H1 (cell line): ENCODE data around the gene ZNF470. TPM values are rescaled to one million over a fixed set of nuclear protein-coding genes. Genes with fewer than 3 reads are reported as not detected.

Experiments
- CTCF ChIA-PET: fragments of 300-600 bp; sonication (Branson Sonifier 250); formaldehyde crosslinking; loops from one replicate; lab custom pipeline; 2021; ENCODE audit not compliant: partially characterized antibody; lab: Charles Lee
- POLR2A ChIA-PET: fragments of 300-600 bp; sonication (Branson Sonifier 250); formaldehyde crosslinking; loops from one replicate; lab custom pipeline; 2021; ENCODE audit warnings: inconsistent platforms; ENCODE audit not compliant: partially characterized antibody; lab: Charles Lee
- DNase-seq, 2 experiments: peaks; one replicate each; pipeline versions ENCODE4 v3.0.0 to v3.0.0-alpha.2; 2010 to 2022; ENCODE audit warnings: low spot score in 2 of 2, low read depth in 1 of 2, mixed read lengths in 1 of 2
- FAIRE-seq: peaks from 2 replicates; lab custom pipeline; 2011; peaks lifted over from hg19 to GRCh38; lab: Jason Lieb, UNC
- H2AFZ ChIP-seq: 2 replicates; pipeline ENCODE4 v1.8.1; 2012; ENCODE audit warnings: low read length, inconsistent platforms
- H2AK5ac ChIP-seq: 2 replicates; pipeline ENCODE4 v1.6.1; 2013; ENCODE audit warnings: low read depth, low read length
- H2BK120ac ChIP-seq: replicated peaks from 2 replicates; pipeline ENCODE3; 2013; ENCODE audit warnings: low read depth, low read length, inconsistent platforms
- H2BK12ac ChIP-seq: 2 replicates; pipeline ENCODE4 v1.6.1; 2013; ENCODE audit warnings: low read depth, low read length
- H2BK15ac ChIP-seq: 2 replicates; pipeline ENCODE4 v1.6.1; 2013; ENCODE audit warnings: low read length
- H2BK20ac ChIP-seq: 2 replicates; pipeline ENCODE4 v1.6.1; 2013; ENCODE audit warnings: low read length
- H2BK5ac ChIP-seq: 2 replicates; pipeline ENCODE4 v1.6.1; 2013; ENCODE audit warnings: low read depth, low read length
- H3K14ac ChIP-seq: 2 replicates; pipeline ENCODE4 v1.6.1; 2013; ENCODE audit warnings: inconsistent platforms; ENCODE audit not compliant: insufficient read length
- H3K18ac ChIP-seq: 2 replicates; pipeline ENCODE4 v1.6.1; 2013; ENCODE audit warnings: low read length; ENCODE audit errors: extremely low read depth
- H3K23ac ChIP-seq: 2 replicates; pipeline ENCODE4 v1.6.1; 2013; ENCODE audit warnings: inconsistent platforms; ENCODE audit not compliant: insufficient read length
- H3K23me2 ChIP-seq: 2 replicates; pipeline ENCODE4 v1.6.1; 2013; ENCODE audit warnings: low read depth, low read length
- H3K27ac ChIP-seq: 2 replicates; pipeline ENCODE4 v1.6.1; 2011; ENCODE audit warnings: low read depth, low read length, inconsistent platforms
- H3K27me3 ChIP-seq, 4 experiments: replicated peaks in 1 of 4; 1 replicate in 1 of 4; 2 replicates in 3 of 4; pipeline versions ENCODE4 v1.6.1 to v1.8.1; 2011 to 2013; ENCODE audit warnings: low read length in 3 of 4, mild to moderate bottlenecking in 3 of 4, inconsistent platforms in 2 of 4, mixed read lengths in 2 of 4, moderate library complexity in 1 of 4; ENCODE audit not compliant: control insufficient read depth in 3 of 4, insufficient read depth in 3 of 4; ENCODE audit errors: extremely low read depth in 1 of 4
- H3K36me3 ChIP-seq, 4 experiments: 2 replicates each; pipeline versions ENCODE4 v1.6.1 to v1.8.1; 2011 to 2013; ENCODE audit warnings: mild to moderate bottlenecking in 4 of 4, low read length in 3 of 4, moderate library complexity in 2 of 4, control low read depth in 1 of 4, inconsistent platforms in 1 of 4; ENCODE audit not compliant: insufficient read depth in 4 of 4, control insufficient read depth in 2 of 4
- H3K4ac ChIP-seq: replicated peaks from 2 replicates; pipeline ENCODE3; 2013; ENCODE audit warnings: low read length, low read depth, mixed read lengths, inconsistent platforms; ENCODE audit not compliant: insufficient read length
- H3K4me1 ChIP-seq, 4 experiments: replicated peaks in 1 of 4; 1 replicate in 1 of 4; 2 replicates in 3 of 4; pipeline versions ENCODE4 v1.6.1 to v1.8.1; 2011 to 2013; ENCODE audit warnings: low read length in 3 of 4, inconsistent platforms in 2 of 4, mixed read lengths in 1 of 4; ENCODE audit not compliant: insufficient read depth in 4 of 4, control insufficient read depth in 3 of 4
- H3K4me2 ChIP-seq, 2 experiments: 2 replicates each; pipeline versions ENCODE4 v1.6.1 to v1.8.1; 2011 to 2013; ENCODE audit warnings: low read depth in 2 of 2, low read length in 2 of 2, control low read depth in 1 of 2, inconsistent platforms in 1 of 2, mild to moderate bottlenecking in 1 of 2; ENCODE audit not compliant: insufficient read depth in 1 of 2
- H3K4me3 ChIP-seq, 4 experiments: fragments of 200-600, 300-600 bp in 1 of 4; sonication (generic), shearing (Covaris generic), sonication (Bioruptor Twin) in 1 of 4; 2 replicates each; pipeline versions ENCODE4 v1.5.1 to v1.8.1; 2011 to 2016; ENCODE audit warnings: low read length in 4 of 4, low read depth in 3 of 4, control low read depth in 2 of 4, inconsistent platforms in 2 of 4, mild to moderate bottlenecking in 2 of 4, mixed read lengths in 1 of 4, moderate library complexity in 1 of 4; ENCODE audit not compliant: insufficient read depth in 2 of 4; ENCODE audit errors: extremely low read depth in 1 of 4
- H3K56ac ChIP-seq: replicated peaks from 2 replicates; pipeline ENCODE3; 2013; ENCODE audit warnings: low read depth, mild to moderate bottlenecking, mixed read lengths, low read length, inconsistent platforms; ENCODE audit not compliant: insufficient read length
- H3K79me1 ChIP-seq: 2 replicates; pipeline ENCODE4 v1.6.1; 2013; ENCODE audit warnings: low read depth, low read length, control low read depth
- H3K79me2 ChIP-seq, 2 experiments: 2 replicates each; pipeline versions ENCODE4 v1.6.1 to v1.8.1; 2012 to 2013; ENCODE audit warnings: low read length in 2 of 2, mild to moderate bottlenecking in 2 of 2, inconsistent platforms in 1 of 2; ENCODE audit not compliant: insufficient read depth in 2 of 2, control insufficient read depth in 1 of 2
- H3K9ac ChIP-seq, 4 experiments: replicated peaks in 1 of 4; 1 replicate in 1 of 4; 2 replicates in 3 of 4; pipeline versions ENCODE4 v1.6.1 to v1.8.1; 2011 to 2013; ENCODE audit warnings: low read depth in 3 of 4, low read length in 3 of 4, control low read depth in 2 of 4, mild to moderate bottlenecking in 2 of 4, moderate library complexity in 2 of 4, inconsistent platforms in 1 of 4; ENCODE audit errors: extremely low read depth in 1 of 4
- H3K9me3 ChIP-seq, 2 experiments: 2 replicates each; pipeline versions ENCODE4 v1.6.1 to v1.8.1; 2012 to 2013; ENCODE audit warnings: mild to moderate bottlenecking in 2 of 2, moderate library complexity in 2 of 2, control low read depth in 1 of 2, inconsistent platforms in 1 of 2, low read depth in 1 of 2, low read length in 1 of 2, mixed read lengths in 1 of 2; ENCODE audit not compliant: insufficient read depth in 2 of 2
- H4K20me1 ChIP-seq, 2 experiments: replicated peaks in 1 of 2; 2 replicates each; pipeline versions ENCODE3 to v1.8.1; 2011 to 2013; ENCODE audit warnings: inconsistent platforms in 2 of 2, low read length in 2 of 2, mild to moderate bottlenecking in 1 of 2; ENCODE audit not compliant: insufficient read depth in 2 of 2, control insufficient read depth in 1 of 2
- H4K5ac ChIP-seq: 2 replicates; pipeline ENCODE4 v1.6.1; 2013; ENCODE audit warnings: low read length, low read depth, mixed read lengths, inconsistent platforms; ENCODE audit not compliant: insufficient read length
- H4K8ac ChIP-seq: 2 replicates; pipeline ENCODE4 v1.8.0; 2013; ENCODE audit warnings: mild to moderate bottlenecking, moderate library complexity, low read length, inconsistent platforms; ENCODE audit not compliant: insufficient read depth; ENCODE audit errors: extremely low read depth
- H4K91ac ChIP-seq: replicated peaks from 2 replicates; pipeline ENCODE3; 2013; ENCODE audit warnings: low read length, mixed read lengths, inconsistent platforms; ENCODE audit not compliant: insufficient read length
- CREB1 ChIP-seq: IDR thresholded peaks from 2 replicates; pipeline ENCODE4 v1.6.1; 2012; ENCODE audit warnings: inconsistent platforms
- CTBP2 ChIP-seq: IDR thresholded peaks from 2 replicates; pipeline ENCODE4 v1.7.0; 2011; ENCODE audit warnings: borderline replicate concordance, mild to moderate bottlenecking, moderate library complexity, mixed read lengths, low read length; ENCODE audit not compliant: insufficient read depth, insufficient read length
- FOSL1 ChIP-seq: IDR thresholded peaks from 2 replicates; pipeline ENCODE4 v1.6.1; 2011; ENCODE audit warnings: mild to moderate bottlenecking, low read depth, low read length, moderate library complexity; ENCODE audit not compliant: insufficient read depth
- GABPA ChIP-seq: IDR thresholded peaks from 2 replicates; pipeline ENCODE4 v1.6.1; 2011; ENCODE audit warnings: mild to moderate bottlenecking, low read length, moderate library complexity, borderline replicate concordance; ENCODE audit not compliant: insufficient read depth
- GTF2F1 ChIP-seq: IDR thresholded peaks from 2 replicates; pipeline ENCODE4 v1.6.1; 2012; ENCODE audit warnings: low read depth, low read length, improper control_type of control experiment, borderline replicate concordance
- KDM5A ChIP-seq: fragments of 200-600 bp; IDR thresholded peaks from 2 replicates; pipeline ENCODE4 v1.7.1; 2012; ENCODE audit warnings: mild to moderate bottlenecking, low read length, inconsistent platforms, mixed read lengths
- NANOG ChIP-seq: IDR thresholded peaks from 2 replicates; pipeline ENCODE4 v1.6.1; 2011; ENCODE audit warnings: low read length, low read depth, mild to moderate bottlenecking, inconsistent platforms; ENCODE audit not compliant: insufficient read depth, poor library complexity, severe bottlenecking
- POLR2A ChIP-seq, 2 experiments: IDR thresholded peaks; 1 replicate in 1 of 2; 2 replicates in 1 of 2; pipeline ENCODE4 v1.6.1; 2011; ENCODE audit warnings: low read depth in 2 of 2, low read length in 2 of 2, mild to moderate bottlenecking in 2 of 2; ENCODE audit errors: control extremely low read depth in 1 of 2
- RXRA ChIP-seq: IDR thresholded peaks from 2 replicates; pipeline ENCODE4 v1.6.1; 2011; ENCODE audit warnings: low read depth, mild to moderate bottlenecking, low read length, moderate library complexity; ENCODE audit not compliant: insufficient read depth
- SIN3A ChIP-seq, 2 experiments: IDR thresholded peaks in 1 of 2; conservative IDR thresholded peaks in 1 of 2; 2 replicates each; pipeline ENCODE4 v1.6.1; 2011 to 2012; ENCODE audit warnings: low read length in 2 of 2, improper control_type of control experiment in 1 of 2, low read depth in 1 of 2, mild to moderate bottlenecking in 1 of 2
- SIX5 ChIP-seq: IDR thresholded peaks from 2 replicates; pipeline ENCODE4 v1.6.1; 2011; ENCODE audit warnings: mild to moderate bottlenecking, low read depth, low read length
- SP1 ChIP-seq: IDR thresholded peaks from 2 replicates; pipeline ENCODE4 v1.6.1; 2011; ENCODE audit warnings: low read depth, low read length
- SP4 ChIP-seq: IDR thresholded peaks from 2 replicates; pipeline ENCODE4 v1.6.1; 2012; ENCODE audit warnings: low read length, inconsistent platforms
- SRF ChIP-seq: IDR thresholded peaks from 2 replicates; pipeline ENCODE4 v1.6.1; 2011; ENCODE audit warnings: mild to moderate bottlenecking, low read depth, low read length, moderate library complexity
- YY1 ChIP-seq: IDR thresholded peaks from 2 replicates; pipeline ENCODE4 v1.6.1; 2011; ENCODE audit warnings: low read depth, mild to moderate bottlenecking, low read length
- ZNF274 ChIP-seq: IDR thresholded peaks from 2 replicates; pipeline ENCODE4 v1.7.0; 2012; ENCODE audit warnings: low read length, borderline replicate concordance; ENCODE audit errors: extremely low read depth
- WGBS, 2 experiments: shearing (Covaris generic) in 1 of 2; methylation state at CpG; one replicate each; pipeline versions ENCODE4 v1.1.6 to v1.1.7; 2013 to 2015; ENCODE audit warnings: low lambda C conversion rate in 2 of 2, mixed read lengths in 2 of 2, inconsistent platforms in 1 of 2, low coverage in 1 of 2, missing lambda C conversion rate in 1 of 2; ENCODE audit not compliant: insufficient replicate concordance in 2 of 2, insufficient coverage in 1 of 2, insufficient read length in 1 of 2; ENCODE audit errors: extremely low coverage in 1 of 2, missing lambda C conversion rate in 1 of 2; 5-methylcytosine and 5-hydroxymethylcytosine counted together
- polyA plus RNA-seq, 7 experiments: library from polyadenylated mRNA; depleted of rRNA in 3 of 7; stranded (reverse) in 5 of 7; unstranded in 2 of 7; fragments of >200 nt in 5 of 7; fragments of 200-250 nt in 2 of 7; gene quantifications; 1 replicate in 5 of 7; 2 replicates in 1 of 7; 4 replicates in 1 of 7; pipeline versions ENCODE4 v1.2.1 to v1.2.3, GENCODE V29; 2011 to 2013; ENCODE audit warnings: missing spikeins in 2 of 7, mixed read lengths in 2 of 7
- total RNA-seq: library from RNA; stranded (reverse); fragmentation: NEBNext Ultra II Directional; extraction: Animal tissue kit (Norgen Biotek cat#: 25700); gene quantifications from 2 replicates; pipeline ENCODE4 v1.2.1, GENCODE V29; 2021

The ZNF470 gene
- total and polyA plus RNA-seq, 2 of the 8 experiments (the other 6 are each of a cell fraction or from before 2014, with no cell fraction given) = 2.0 to 8.8 TPM

DNA sequence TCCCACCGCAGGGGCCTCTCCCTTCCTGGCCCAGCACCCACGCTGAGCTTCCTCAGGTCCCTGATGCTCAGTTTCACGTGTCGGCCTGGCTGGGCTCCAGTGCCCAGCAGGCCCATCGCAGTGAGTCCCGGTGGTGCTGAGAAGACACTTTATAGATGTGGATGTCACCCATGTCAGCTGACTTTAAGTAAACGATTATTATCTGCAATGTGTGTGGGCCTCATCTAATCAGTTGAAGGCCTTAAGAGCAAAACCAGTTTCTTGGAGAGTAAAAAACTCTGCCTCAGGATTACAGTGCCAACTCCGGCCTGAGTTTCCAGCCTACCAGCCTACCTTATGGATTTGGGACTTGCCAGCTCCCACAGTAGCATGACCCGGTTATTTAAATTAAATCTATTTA, 58.4 kb downstream of the ZNF470 start:
- DNase-seq (no peak), FAIRE-seq (no peak)
- H3K14ac ChIP-seq = no peak overlapping the region
- peaks cover 33 to 75% of the 10 kb centered on the region in 2 experiments for H3K9me3 ChIP-seq
- H4K91ac ChIP-seq = no peak overlapping the region
- H2BK5ac ChIP-seq = no peak overlapping the region
- H2BK12ac ChIP-seq = no peak overlapping the region
- no peak overlapping the region for H3K23ac ChIP-seq
- H2BK120ac ChIP-seq = no peak overlapping the region
- no peak overlapping the region for H3K18ac ChIP-seq
- H3K4me3 ChIP-seq = no peak overlapping the region
- no peak overlapping the region for H2AK5ac ChIP-seq
- H3K36me3 ChIP-seq = peaks cover 2 to 26% (median 7%) of the 10 kb centered on the region in 4 experiments; a peak in 5 of 8 replicates
- H3K27ac ChIP-seq = no peak overlapping the region
- no peak overlapping the region for H2BK15ac ChIP-seq
- no peaks in the 10 kb centered on the region; the same call in 1 of the 2 replicates for H3K79me1 ChIP-seq
- H3K27me3 ChIP-seq = no peaks in the 10 kb centered on the region
- H2AFZ ChIP-seq = no peak overlapping the region
- H3K23me2 ChIP-seq = no peaks in the 10 kb centered on the region
- H4K20me1 ChIP-seq = no peaks in the 10 kb centered on the region
- H3K4me2 ChIP-seq = no peak overlapping the region
- ChIA-PET CTCF (no interaction called here), POLR2A (no interaction called here)
- H3K79me2 ChIP-seq = no peaks in the 10 kb centered on the region
- H4K5ac ChIP-seq = no peak overlapping the region
- no peak overlapping the region for H3K9ac ChIP-seq
- 91% methylated on average over 9 of the region's 9 CpGs; no CpG with 5 or more reads in 1 of the 2 experiments for WGBS, 2 experiments
- no peak overlapping the region for H3K4ac ChIP-seq
- no peak overlapping the region for H3K56ac ChIP-seq
- no peak overlapping the region for H2BK20ac ChIP-seq
- no peak overlapping the region for H4K8ac ChIP-seq
- H3K4me1 ChIP-seq = no peaks in the 10 kb centered on the region
- TF ChIP-seq YY1 (no peak), NANOG (no peak), GTF2F1 (no peak), SIN3A (conservative IDR thresholded peaks at IDR 0.05 in 1 of 2, IDR thresholded peaks at IDR 0.05 in 1 of 2; ENCODE audit: low read depth in 1 of 2, low read length in 2 of 2) (no peak), RXRA (no peak), CREB1 (no peak), SP4 (no peak), CTBP2 (no peak), GABPA (no peak), POLR2A (IDR thresholded peaks at IDR 0.05; ENCODE audit: control extremely low read depth in 1 of 2, low read depth in 2 of 2, low read length in 2 of 2) (no peak), SRF (no peak), KDM5A (no peak), SIX5 (no peak), ZNF274 (no peak), SP1 (no peak), FOSL1 (no peak)
